Superior temporal gyrus (tissue), 1 donor: ENCODE results near the gene PLEKHO2.

Experiments used
- DNase-seq: peaks from one replicate; pipeline ENCODE4 v3.0.0-alpha.2; 2016; ENCODE audit errors: extremely low spot score

The PLEKHO2 gene

GRCh38 chr15:64825431-64826294, 16.1 kb upstream of the PLEKHO2 start, which contains the start of gene PIF1:
Gene PIF1 (minus strand): TSS chr15:64825647. CDS start chr15:64824335, 1,312 bp downstream.
- peak; percentile 99 for DNase-seq

- no peak for DNase-seq
Observed at GRCh38 chr15:64828985-64829384, 12.7 kb upstream of the PLEKHO2 start.

- no peak for DNase-seq
Observed at GRCh38 chr15:64833690-64834089, 8.0 kb upstream of the PLEKHO2 start.

GRCh38 chr15:64836023-64836536, 5.6 kb upstream of the PLEKHO2 start:
- DNase-seq: no peak

- no peak for DNase-seq
Observed at GRCh38 chr15:64837502-64837901, 4.2 kb upstream of the PLEKHO2 start.

GRCh38 chr15:64841060-64841343, 713 bp upstream of the PLEKHO2 start:
- DNase-seq: no peak

- DNase-seq: no peak
Observed at GRCh38 chr15:64842096-64842939, 603 bp downstream of the PLEKHO2 start.

GRCh38 chr15:64842986-64843561, 1.4 kb downstream of the PLEKHO2 start:
- no peak for DNase-seq

GRCh38 chr15:64843991-64844390, 2.3 kb downstream of the PLEKHO2 start:
- no peak for DNase-seq

- DNase-seq: no peak
Observed at GRCh38 chr15:64844576-64845145, 2.9 kb downstream of the PLEKHO2 start.

- no peak for DNase-seq
Observed at GRCh38 chr15:64845183-64845611, 3.5 kb downstream of the PLEKHO2 start.

GRCh38 chr15:64845831-64846595, 4.3 kb downstream of the PLEKHO2 start:
- no peak for DNase-seq

GRCh38 chr15:64847016-64847415, 5.3 kb downstream of the PLEKHO2 start:
- DNase-seq: no peak

- no peak for DNase-seq
Observed at GRCh38 chr15:64847448-64847847, 5.7 kb downstream of the PLEKHO2 start.

GRCh38 chr15:64847876-64848716, 6.4 kb downstream of the PLEKHO2 start:
- DNase-seq: no peak

GRCh38 chr15:64850778-64851502, 9.2 kb downstream of the PLEKHO2 start:
- no peak for DNase-seq

- no peak for DNase-seq
Observed at GRCh38 chr15:64851503-64851840, 9.8 kb downstream of the PLEKHO2 start.

- DNase-seq: no peak
Observed at GRCh38 chr15:64854041-64854440, 12.3 kb downstream of the PLEKHO2 start.

GRCh38 chr15:64854526-64854925, 12.8 kb downstream of the PLEKHO2 start:
- no peak for DNase-seq
